Measurements from ENCODE around the gene PTCD2. TPM values are rescaled to one million over a fixed set of nuclear protein-coding genes. Genes with fewer than 3 reads are reported as not detected.

PTCD2 gene
- total and polyA plus RNA-seq, 9 of the 15 experiments (the other 6 are each of a cell fraction or from before 2014, with no cell fraction given): 11.9 to 28.5 (median 18.6) TPM

- TF ChIP-seq POLR2H (tag; IDR thresholded peaks at IDR 0.05; ENCODE audit: low read depth): no peak
- no peak for TF ChIP-seq ILF3 (IDR thresholded peaks at IDR 0.05; ENCODE audit: borderline replicate concordance)
- TF ChIP-seq MAFG (tag; conservative IDR thresholded peaks at IDR 0.05): peak; percentile 59
Observed at GRCh38 chr5:72338689-72339209, 18.6 kb downstream of the PTCD2 start (continued).

GRCh38 chr5:72346398-72346797 lies 26.2 kb downstream of the PTCD2 start:
- H3K4me3 ChIP-seq: no peak overlapping the region
- no peak for TF ChIP-seq ZNF445 (CRISPR knock-in tag; IDR thresholded peaks at IDR 0.05; ENCODE audit: low read depth)
- TF ChIP-seq CCNT2 (IDR thresholded peaks at IDR 0.05; ENCODE audit: borderline replicate concordance, extremely low read depth, insufficient read length, low read depth, low read length): no peak
- TF ChIP-seq DMBX1 (CRISPR knock-in tag; IDR thresholded peaks at IDR 0.05; ENCODE audit: borderline replicate concordance): no peak
- peak; percentile 40; the same call in 1 of the 2 replicates for TF ChIP-seq NFIC (IDR thresholded peaks at IDR 0.05)
- WGBS (ENCODE audit: insufficient coverage, low coverage, missing lambda C conversion rate): 36% methylated on average over 2 of the region's 2 CpGs
- no peak for FAIRE-seq
- H3K36me3 ChIP-seq (ENCODE audit: control insufficient read depth, insufficient read depth, low read length): peaks cover 35% of the 10 kb centered on the region; the same call in 2 of the 3 replicates
- H3K27ac ChIP-seq (ENCODE audit: extremely low read depth, low read depth, low read length): no peak overlapping the region
- no peaks in the 10 kb centered on the region for H3K9me3 ChIP-seq (replicated peaks; ENCODE audit: control insufficient read depth, insufficient read depth, low read depth, low read length)
- H3K4me2 ChIP-seq (ENCODE audit: insufficient read depth, low read length): no peak overlapping the region
- H3K9ac ChIP-seq (ENCODE audit: insufficient read depth in 1 of 2, low read depth in 2 of 2, low read length in 2 of 2): no peak overlapping the region
- no peaks in the 10 kb centered on the region for H4K20me1 ChIP-seq (replicated peaks; ENCODE audit: control insufficient read depth, insufficient read depth, low read length)
- no peak overlapping the region for H2AFZ ChIP-seq (ENCODE audit: low read depth, low read length)
- no peaks in the 10 kb centered on the region for H3K4me1 ChIP-seq (replicated peaks in 1 of 2; ENCODE audit: control insufficient read depth in 2 of 2, insufficient read depth in 2 of 2, low read length in 2 of 2)
- no peaks in the 10 kb centered on the region for H3K9me1 ChIP-seq (ENCODE audit: control insufficient read depth, insufficient read depth, low read length)
- DNase-seq (ENCODE audit: extremely low read depth in 1 of 4, low spot score in 3 of 4): no peak
- intact Hi-C loops (cut with micrococcal nuclease): no loop called here
- in situ Hi-C loops (cut with MboI): no loop called here
- ChIA-PET CTCF (ENCODE audit: low intra/inter-chr PET ratio) (no interaction called here), POLR2A (no interaction called here)
- H3K79me2 ChIP-seq (ENCODE audit: control insufficient read depth, insufficient read depth, low read length): no peaks in the 10 kb centered on the region
- BruUV-seq (replicated peaks): no TSS peak
- ATAC-seq: no peak
- no peaks in the 10 kb centered on the region for H3K27me3 ChIP-seq (ENCODE audit: control insufficient read depth in 2 of 2, insufficient read depth in 2 of 2, low read length in 2 of 2)
